HG03565 (cell line): ENCODE measurements around the gene ZNF48.

ENCODE experiments used
- ATAC-seq: cut with Tn5 transposase; IDR thresholded peaks from one replicate; pipeline ENCODE4 v1.9.1; 2021; ENCODE audit warnings: mild to moderate bottlenecking, moderate library complexity; ENCODE audit not compliant: unreplicated experiment

ZNF48 gene

GRCh38 chr16:30395155-30395991, at the start of gene ZNF48:
Gene ZNF48, plus strand, starts transcription at chr16:30395420. Its CDS starts 375 bp downstream, at chr16:30395795.
- peak; percentile 54 for ATAC-seq

GRCh38 chr16:30346286-30346685, 48.9 kb upstream of the ZNF48 start:
- no peak for ATAC-seq

- ATAC-seq: no peak
These were observed 47.1 kb upstream of the ZNF48 start for GRCh38 chr16:30348113-30348512.

GRCh38 chr16:30348929-30349328, 46.3 kb upstream of the ZNF48 start:
- ATAC-seq: no peak

- ATAC-seq: no peak
These were observed 45.5 kb upstream of the ZNF48 start for GRCh38 chr16:30349675-30350074.

- ATAC-seq: peak; percentile 54
These were observed 44.9 kb upstream of the ZNF48 start for GRCh38 chr16:30350134-30350871.

GRCh38 chr16:30351001-30351441, 44.2 kb upstream of the ZNF48 start:
- ATAC-seq: no peak

GRCh38 chr16:30351586-30352419, 43.4 kb upstream of the ZNF48 start:
- no peak for ATAC-seq

GRCh38 chr16:30352488-30353401, 42.5 kb upstream of the ZNF48 start:
- no peak for ATAC-seq

- no peak for ATAC-seq
These were observed 41.6 kb upstream of the ZNF48 start for GRCh38 chr16:30353438-30354129.

GRCh38 chr16:30354423-30355143, 40.6 kb upstream of the ZNF48 start:
- no peak for ATAC-seq

GRCh38 chr16:30355144-30355953, 39.9 kb upstream of the ZNF48 start, which contains the start of gene CD2BP2:
Gene CD2BP2, minus strand, starts transcription at chr16:30355308. Its CDS starts 627 bp downstream, at chr16:30354681.
- peak; percentile 47 for ATAC-seq

- no peak for ATAC-seq
These were observed 39.3 kb upstream of the ZNF48 start for GRCh38 chr16:30355954-30356308.

GRCh38 chr16:30356401-30357084, 38.7 kb upstream of the ZNF48 start:
- no peak for ATAC-seq

GRCh38 chr16:30357085-30357714, 38.0 kb upstream of the ZNF48 start:
- ATAC-seq: no peak

GRCh38 chr16:30357715-30358576, 37.3 kb upstream of the ZNF48 start:
- ATAC-seq: no peak
